Astrocyte (in vitro differentiated cells and primary cell): ENCODE measurements around the gene KCNK10.

ENCODE experiments used
- CTCF ChIP-seq: IDR thresholded peaks from 2 replicates; pipeline ENCODE4 v1.5.1; 2011; ENCODE audit warnings: low read depth, mild to moderate bottlenecking, inconsistent platforms, low read length, moderate library complexity; ENCODE audit not compliant: insufficient read depth
- EZH2 ChIP-seq: IDR thresholded peaks from 2 replicates; pipeline ENCODE4 v1.6.1; 2012; ENCODE audit warnings: mild to moderate bottlenecking, low read length, inconsistent platforms; ENCODE audit not compliant: insufficient read depth

GRCh38 chr14:88264116-88264515, 59.0 kb downstream of the KCNK10 start:
- no peak for TF ChIP-seq CTCF
- TF ChIP-seq EZH2: no peak
